Measurements from ENCODE around the gene PTPRD.

PTPRD gene

DNA sequence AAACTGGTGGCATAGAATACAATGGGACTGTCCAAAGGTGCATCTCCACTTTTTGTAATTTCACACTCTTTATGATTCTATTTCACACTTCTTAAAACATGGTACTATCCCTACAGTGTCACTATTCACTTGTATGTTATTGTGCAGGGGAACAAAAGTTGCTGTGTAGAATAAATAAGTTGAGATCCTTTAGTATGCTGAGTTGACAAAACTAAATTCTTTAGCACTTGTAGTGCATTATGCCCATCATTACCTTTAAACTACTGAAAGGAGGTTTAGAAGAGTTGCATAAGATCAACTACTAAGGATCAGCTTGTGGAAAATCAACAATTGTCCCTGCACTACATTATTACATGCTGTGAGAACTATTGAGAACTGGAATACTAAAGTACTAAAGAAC lies 1380.9 kb downstream of the PTPRD start:
- DNase-seq: no peak

DNA sequence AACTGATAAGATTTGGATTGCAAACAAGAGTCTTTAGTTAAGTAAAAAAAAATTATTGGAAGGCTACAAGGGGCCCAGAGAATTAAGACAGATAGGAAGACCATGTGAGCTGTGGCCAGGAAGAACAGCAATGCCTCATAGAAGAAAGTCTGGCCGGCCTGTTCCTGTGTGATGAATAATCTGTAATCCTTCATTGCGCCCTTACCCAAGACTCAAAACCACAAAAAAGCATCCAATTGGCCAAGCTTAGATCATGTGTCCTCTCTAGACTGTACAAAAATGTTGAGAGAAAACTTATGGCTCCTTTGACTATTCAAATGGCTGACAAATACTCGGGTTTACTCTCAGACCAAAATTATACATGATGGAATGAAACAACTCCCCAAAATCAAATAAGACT lies 1383.5 kb downstream of the PTPRD start:
- no peak for DNase-seq

DNA sequence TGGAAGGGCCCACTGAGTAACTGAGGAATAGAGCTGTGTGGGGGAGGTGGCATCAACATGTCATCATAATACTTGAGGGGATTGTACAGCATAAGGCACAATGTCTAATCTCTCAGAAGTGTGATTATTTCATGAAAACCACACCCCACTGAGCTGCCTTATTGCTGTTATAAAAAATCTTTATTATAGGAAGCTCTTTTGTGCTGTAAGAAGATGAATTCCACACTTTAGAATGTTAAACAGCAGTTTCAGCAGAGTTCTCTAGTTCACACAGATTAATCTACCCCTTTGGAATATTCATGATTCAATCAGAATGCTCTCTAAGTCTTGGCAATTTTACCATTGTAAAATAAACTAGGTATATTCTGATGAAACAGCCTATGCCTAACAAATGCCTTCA lies 1389.6 kb downstream of the PTPRD start:
- no peak for DNase-seq

DNA sequence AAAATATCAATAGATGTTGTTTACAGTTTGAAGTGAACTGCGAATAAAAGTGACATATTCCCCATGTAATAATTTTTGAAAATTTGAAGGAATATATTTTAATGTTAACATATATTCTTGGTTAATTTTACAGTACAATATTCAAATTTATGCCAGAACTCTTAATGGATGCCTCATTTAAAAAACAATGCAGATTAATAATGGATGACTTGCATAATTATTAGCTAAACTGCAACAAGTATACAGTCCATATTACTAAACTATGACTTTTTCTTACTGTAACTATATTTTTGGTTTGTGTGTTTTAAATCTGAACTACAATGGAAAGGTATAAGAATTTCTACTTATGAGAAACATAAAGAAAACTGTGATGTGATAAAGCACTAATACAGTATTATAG lies 1390.1 kb downstream of the PTPRD start:
- DNase-seq: no peak

DNA sequence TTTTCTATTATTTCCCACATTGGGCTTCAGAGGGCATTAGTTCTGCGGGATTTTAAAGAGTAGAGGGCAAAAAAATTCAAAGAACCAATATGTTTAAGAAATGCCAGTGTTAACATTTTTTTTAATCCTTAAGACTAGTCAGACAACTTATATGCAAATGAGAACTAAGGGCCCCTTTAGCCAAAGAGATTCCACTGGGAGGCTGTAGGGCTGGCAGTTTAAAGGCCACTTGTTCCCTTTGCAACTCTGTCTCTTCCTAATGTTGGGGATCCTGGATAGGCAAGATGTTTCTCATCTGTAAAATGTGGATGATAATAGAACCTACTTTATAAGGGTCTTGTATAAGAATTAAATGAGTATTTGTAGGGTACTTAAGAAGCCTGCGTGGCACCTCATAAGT lies 1395.9 kb downstream of the PTPRD start:
- no peak for DNase-seq

DNA sequence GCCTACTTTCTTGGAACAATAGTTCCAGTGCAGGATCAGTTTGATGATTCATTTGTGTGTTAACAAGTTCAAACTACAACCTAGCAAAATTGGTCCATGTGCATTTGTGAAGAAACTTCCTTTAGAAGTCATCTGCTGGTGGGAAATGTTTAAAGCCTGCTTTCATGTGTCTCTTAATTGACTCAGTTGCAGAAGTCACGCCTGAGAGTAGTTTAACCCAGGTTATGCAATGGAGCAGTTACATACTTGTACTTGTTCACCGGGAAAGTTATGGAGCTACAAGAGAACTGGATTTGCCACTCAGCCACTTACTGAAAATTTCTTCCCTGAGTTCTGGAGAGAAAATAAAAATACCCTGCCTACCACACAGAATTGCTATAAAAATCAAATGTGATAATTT lies 1397.8 kb downstream of the PTPRD start:
- DNase-seq: no peak

DNA sequence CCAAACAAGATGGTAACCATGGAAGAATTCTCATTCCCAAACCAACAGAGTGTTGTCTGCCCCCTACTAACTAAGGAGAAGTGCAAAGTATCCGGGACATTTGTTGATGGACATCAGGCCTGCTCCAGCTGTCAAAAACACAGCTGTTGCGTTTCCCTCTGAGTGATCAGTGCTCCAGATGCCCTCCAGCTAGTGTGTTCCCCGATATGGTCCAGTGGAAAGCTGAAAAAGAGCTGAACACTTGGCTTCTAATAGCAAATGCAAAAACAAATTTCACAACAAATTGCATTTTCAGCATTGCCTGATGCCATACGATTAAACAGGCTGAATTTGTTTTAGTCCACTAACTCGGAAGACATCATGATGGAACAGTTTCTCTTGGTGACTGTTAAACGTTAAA lies 1398.7 kb downstream of the PTPRD start:
- no peak for DNase-seq

DNA sequence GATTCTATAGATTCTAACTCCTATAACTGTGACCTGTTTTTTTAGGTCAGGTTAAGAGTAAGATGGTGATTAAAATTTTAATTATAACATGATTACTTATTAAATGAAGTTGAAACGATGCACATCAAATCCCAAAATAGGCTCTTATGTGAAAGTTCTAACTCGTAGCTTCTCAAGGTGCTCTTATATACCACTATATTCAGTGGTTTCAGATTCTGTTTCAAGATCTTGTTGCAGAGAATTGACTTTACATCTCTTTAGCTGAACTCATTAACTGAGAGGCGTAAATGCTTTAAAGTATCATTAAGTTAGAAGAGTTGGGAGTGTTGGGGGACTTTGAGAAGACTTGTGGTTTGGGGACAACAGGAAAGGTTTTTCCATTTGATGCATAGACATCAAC lies 1399.8 kb downstream of the PTPRD start:
- no peak for DNase-seq

DNA sequence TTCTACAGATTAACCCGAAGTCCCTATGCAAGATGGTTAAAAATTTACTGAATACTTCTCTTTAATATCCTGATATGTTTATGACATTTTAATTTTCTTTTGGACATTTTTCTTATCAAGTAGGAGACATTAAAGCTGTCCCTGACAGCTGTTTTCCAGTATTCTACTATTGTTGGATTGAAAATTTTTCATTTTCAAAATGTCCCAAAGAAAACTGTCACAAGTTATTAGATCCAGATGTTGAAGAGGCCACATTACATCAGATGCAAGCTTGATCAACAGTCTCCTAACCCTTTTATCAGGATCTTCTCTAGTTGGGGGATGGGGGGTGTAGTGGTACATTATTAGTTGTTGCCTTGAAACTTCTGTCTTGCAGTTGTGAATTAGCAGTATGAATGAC lies 1410.5 kb downstream of the PTPRD start:
- no peak for DNase-seq

DNA sequence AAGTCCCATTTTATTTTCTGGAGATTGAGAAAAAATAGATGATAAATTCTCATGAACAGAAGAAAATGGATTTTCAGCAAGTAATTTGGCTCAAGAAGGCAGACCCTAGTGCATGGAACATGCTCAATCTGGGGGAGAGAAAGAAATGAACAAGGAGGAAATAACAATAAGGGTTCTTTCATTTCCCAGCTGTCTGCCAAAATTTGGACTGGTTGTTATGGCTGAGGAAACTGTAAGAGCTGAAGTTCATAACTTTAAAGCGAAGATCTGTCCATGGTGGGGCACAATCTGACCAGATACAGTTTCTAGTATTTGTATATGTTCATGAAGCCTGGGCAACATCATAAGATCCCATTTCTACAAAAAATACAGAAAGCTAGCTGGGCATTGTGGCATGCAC lies 1426.7 kb downstream of the PTPRD start:
- no peak for DNase-seq

DNA sequence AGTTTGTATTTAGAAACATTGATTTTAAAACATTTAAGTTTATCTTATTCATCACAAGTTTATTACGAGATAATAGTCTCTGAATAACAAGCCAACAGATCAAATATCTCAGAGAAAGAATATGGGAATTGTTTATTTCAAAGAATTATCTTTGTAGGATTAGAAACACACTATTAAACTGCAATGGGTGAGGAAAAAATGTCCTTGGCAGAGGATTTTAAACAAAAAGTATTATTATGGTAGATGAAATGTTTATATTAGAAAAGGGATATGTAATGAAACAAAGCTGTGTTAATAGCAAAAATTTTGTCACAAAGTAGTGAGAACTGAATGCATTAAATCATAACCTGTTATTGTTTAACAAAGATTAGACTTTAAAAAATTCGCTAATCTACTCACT lies 1430.4 kb downstream of the PTPRD start:
- no peak for DNase-seq

DNA sequence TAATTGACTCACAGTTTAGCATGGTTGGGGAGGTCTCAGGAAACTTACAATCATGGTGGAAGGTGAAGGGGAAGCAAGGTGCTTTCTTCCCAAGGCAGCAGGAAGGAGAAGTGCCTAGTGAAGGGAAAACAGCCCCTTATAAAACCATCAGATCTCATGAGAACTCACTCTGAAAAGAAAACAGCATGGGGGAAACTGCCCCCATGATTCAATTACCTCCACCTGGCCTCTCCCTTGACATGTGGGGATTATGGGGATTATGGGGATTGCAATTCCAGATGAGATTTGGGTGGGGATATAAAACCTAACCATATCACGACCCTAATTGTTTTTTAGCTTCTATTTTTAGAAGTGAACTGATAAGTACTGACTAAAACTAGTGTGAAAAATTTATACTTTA lies 1435.7 kb downstream of the PTPRD start:
- DNase-seq: no peak

DNA sequence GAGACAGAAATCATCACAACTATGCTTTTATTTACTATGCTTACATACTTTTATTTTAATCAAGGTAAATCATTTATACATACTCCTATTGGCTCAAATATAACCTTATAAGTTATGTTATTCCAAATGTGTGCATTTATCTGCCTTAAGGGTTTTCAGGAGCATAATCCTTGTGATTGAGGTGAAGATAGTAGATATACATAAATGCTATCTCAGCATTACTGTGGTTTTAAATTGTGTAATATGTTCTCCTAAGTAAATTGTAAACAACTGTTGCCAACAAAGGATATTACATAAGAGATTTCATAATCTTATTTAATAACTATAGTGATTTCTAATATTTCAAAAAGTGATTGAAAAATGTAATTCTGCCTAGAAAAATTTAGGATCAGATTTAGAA lies 1438.4 kb downstream of the PTPRD start:
- DNase-seq: no peak

DNA sequence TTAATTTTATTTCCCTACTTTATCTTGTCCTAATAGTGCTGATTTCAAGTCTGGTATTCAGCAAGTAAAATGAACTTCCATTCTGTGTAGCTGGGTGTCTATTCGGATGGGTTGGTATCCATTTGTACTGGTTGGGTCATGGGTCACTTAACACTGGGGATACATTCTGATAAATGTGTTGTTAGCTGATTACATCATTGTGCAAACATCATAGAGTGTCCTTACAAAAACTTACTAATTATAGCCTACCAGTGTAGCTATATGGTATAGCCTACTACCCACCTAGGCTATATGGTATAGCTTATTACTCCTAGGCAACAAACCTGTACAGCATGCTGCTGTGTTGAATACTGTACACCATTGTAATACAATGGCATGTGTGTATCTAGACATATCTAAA lies 1439.5 kb downstream of the PTPRD start:
- no peak for DNase-seq

DNA sequence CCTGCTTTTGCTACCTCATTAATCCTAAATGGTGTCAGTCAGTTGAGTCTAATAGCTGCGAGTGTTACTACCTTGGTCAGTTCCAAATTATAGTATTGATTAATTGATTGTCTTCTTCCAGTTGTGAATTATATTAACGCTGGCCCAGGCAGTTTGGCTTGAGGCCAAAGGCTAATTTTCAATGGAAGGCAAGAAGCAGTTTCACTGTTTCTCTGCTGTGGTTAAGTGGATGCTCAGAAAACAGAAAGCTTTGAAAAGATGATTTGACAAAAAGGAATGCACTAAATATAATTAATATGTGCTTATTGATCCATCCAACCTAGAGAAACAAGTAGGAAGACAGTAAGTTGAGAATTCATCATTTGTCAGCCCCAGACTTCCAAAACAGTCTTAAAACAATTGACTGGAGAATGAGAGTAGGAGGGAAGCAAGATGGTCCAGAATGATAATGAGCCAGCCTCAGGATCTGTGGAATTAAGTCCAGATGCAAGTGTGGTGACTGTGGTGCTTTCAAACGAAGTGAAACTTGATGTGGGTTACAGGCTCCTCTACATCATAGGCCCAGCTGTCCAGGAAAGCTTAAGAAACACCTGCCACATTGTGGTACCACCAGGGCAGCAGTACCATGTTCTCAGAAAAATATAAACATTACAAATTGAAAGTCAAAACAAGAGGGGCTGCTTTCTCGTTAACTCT lies 1442.2 kb downstream of the PTPRD start:
- DNase-seq: no peak

DNA sequence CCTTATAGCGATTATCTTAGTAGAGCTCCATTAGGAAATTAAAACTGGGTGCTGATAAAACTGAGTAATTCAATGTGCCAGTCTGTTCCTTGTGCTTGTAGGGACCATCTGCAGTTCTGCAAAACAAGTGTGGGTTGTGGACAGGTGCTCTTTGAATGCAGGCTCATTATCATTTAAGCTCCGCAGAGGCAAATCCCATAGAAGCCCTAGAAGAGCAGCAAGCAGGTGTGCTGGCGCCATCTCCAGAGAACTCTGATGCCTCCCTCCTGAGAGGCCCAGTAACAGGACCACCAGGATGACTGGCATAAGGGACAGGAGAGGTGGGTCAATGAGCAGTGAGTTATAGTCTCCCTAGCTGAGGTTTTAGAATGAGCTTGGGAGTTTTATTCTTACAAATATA lies 1470.8 kb downstream of the PTPRD start:
- no peak for DNase-seq

DNA sequence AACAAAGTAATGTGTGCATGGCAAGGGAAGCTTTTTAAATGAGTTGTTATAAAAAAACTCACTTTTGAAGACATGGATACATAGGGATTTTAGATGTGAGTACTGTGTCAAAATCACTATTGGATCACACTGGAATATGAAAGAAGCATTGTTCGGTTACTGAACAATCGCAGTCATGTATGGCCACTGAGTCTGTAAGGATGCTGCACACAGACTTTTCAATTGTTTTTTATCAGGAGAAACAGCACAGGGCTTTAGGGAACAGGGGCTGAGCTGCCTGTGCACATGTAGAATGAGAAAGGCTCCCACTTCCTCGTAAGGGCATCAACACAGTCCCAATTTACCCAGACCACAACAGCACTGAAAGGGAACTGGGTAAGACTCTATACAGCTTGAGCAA lies 1479.3 kb downstream of the PTPRD start:
- no peak for DNase-seq

DNA sequence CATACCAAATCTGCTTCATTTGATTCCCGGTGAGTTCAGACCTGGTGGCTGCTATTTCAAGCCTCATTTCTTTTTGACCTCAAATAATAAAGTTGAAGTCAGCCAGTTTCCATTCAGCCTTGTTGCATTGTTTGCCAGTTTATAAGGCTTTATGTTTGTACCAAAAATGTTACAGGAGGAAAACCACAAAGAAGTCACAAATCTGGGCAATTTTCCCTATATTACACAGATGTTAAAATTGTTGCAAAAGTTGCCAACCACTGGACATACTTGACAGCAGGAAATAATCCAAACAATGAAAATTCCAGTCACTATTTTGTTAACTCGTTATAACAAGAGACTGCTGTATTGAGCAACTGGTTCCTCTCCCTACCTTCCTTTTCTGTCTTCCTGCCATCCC lies 1488.2 kb downstream of the PTPRD start:
- DNase-seq: no peak

DNA sequence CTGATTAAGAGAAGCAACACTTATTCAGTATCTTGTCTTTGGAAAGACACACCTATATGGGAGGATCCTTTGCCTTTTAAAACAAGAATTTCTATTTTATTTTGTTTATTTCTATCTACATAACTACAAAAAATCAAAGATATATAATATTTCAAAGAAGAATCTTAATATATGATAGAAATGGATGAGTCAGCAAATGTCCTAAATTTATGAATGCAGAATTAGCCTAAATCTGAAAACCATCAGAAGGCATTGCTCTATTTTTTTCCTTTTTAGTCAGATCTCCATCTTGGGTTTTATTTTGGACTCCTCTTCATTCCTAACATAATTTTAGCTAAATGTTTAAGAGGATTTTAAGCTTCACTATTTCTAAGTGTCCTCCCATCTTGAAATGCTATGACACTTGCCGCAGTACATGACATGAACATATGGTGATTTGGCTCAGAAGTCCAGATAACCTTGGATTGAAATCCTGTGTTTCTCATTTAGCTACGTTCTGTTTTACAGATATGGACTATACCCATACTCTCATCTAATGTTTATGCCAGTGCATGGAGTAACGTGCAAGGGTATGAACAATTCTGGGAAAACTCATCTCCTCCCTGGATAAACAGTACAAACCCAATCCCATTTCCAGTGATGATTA lies 1490.4 kb downstream of the PTPRD start:
- DNase-seq: no peak

DNA sequence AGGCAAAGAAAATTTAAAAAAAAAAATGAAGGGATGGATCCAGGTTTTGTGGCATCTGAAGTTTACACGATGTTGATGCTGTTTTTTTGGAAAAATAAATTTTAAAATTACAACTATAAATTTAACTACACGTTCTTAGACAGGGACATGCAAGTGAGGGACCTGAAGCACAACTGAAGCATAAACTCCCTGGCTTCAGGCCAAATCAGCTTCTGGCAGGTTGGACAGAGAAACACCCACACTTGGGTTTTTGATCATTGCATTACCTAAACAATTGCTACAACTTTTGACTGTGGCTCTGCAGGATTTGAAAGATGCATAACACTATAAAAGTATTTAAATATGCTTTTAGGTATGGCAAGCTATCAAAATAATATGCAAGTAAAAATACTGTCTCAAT lies 1494.9 kb downstream of the PTPRD start:
- no peak for DNase-seq

DNA sequence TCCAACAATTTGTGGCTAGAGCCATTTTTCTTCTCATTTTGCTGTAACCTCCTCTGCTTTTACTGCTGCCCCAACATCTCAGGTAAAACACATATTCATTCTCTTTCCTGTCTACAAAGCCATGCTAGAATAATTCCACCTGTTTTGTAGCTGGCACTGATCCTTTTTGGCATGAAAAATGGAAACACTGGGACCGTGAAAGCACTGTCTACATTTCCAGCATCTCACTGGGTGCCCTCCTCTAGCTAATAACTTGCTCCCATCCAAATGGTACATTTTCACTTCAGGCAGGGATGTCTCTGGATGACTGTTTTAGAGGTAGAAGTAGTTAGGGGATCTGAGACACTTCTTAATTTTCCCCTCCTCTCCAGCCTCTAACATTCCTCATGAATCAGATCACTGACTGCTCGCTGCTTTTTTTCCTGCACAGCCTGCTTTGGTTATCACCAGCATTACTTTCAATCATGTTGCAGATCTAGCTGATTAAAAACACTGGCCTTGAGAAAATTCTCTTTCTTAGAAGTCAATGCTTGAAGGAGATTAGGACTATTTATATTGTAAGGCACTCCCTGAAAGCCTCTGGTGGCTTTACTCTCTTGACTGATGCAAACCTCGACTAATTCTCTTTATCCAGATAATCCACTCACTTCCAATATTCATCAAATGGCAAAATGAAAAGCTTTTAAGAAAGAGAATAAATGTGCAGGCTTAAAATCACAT lies 1500.6 kb downstream of the PTPRD start:
- DNase-seq: no peak

DNA sequence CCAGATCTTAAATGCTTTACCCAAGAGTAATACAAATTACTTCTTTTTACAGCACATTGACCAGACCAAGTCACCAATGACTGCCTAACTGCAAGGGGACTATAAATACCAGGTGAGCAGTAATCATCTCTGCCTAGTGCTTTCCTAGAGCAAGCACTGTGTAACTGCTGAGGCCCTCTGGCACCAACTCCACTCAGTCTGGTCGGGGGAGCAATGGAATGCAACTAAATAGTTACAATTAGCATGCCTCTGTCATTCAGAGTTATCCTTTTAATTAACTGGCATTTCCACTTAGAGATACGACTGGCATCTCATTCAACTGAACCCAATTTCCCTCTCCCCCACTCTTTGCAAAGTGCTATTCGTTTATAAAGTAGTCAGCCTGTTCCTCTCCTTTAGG lies 1504.2 kb downstream of the PTPRD start:
- DNase-seq: no peak

DNA sequence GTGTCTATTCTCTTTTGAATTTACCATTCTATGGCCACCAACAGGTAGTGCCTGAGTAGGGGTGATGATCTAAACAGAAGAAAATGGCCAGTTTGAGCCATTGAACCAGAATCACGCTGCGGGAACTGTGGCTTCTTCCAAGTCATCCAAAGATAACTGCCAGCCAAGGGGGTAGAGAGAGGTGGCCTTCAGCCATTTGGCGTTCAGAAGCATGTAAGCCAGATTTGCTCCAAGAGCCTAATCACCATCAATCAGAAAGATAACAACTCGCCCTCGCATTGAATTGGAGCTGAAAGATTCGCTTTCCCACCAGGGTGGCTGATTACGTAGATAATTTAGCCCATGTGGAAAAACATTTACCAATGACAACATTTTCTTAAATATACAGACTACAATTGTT lies 1510.5 kb downstream of the PTPRD start:
- no peak for DNase-seq

DNA sequence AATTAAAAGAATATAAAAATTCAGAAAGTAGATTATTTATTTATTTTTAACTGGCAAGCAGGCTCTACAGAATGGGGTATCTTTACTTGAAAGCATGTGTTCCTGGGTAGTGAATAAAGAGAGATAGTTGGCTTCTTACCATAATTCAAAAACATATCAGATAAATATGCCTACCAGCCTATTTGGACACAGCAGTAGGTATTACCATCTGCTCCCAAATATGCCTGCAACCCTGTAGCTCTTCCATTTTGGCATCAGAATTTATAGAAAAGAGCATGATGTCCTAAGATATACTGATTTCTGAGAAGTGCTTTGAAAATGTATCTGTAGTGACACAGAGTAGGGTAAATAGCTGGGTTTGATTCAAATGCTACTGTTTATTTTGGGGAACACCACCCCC lies 1512.7 kb downstream of the PTPRD start:
- no peak for DNase-seq

DNA sequence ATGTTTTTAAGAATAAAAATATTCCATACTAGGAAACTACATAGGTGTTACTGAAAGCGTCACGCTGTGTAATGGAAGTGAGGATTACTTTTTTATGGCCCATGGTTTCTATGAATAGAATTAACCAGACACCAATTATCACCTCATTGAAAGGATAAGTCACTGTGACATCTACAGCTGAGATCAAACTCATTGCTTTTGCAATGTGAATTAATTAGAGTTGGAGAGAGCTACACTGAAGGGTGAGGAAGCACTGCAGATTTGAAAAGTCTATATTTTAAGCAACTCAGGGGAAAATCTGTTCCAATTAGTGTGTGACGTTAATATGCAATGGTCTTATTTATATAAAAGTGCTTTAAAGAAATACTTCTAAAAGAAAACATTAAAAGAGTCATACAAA lies 1513.2 kb downstream of the PTPRD start:
- DNase-seq: no peak
